PC-9 (cell line): ENCODE data around the gene BCL2L11.

Experiments used
- EZH2 ChIP-seq: fragments of 200-600 bp; sonication (generic); IDR thresholded peaks from 2 replicates; pipeline ENCODE4 v1.8.0; 2017; ENCODE audit warnings: antibody characterized with exemption, low read depth
- TF ChIP-seq, protein P1 (sequence below): fragments of 200-600 bp; sonication (generic); conservative IDR thresholded peaks from 2 replicates; pipeline ENCODE4 v1.6.1; 2017; ENCODE audit warnings: mixed run types, antibody characterized with exemption, mild to moderate bottlenecking, moderate library complexity

DNA sequence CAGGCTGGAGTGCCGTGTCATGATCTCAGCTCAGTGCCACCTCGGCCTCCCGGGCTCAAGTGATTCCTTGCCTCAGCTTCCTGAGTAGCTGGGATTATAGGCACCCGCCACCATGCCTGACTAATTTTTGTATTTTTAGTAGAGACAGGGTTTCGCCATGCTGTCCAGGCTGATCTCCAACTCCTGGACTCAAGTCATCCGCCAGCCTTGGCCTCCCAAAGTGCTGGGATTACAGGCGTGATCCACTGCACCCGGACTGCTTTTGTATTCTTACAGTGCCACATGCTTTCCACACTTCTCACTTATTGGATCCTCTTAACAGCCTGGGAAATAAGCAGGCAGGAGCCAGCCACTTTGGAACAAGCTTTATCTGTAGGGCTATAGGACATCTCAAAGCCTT, 25.3 kb upstream of the BCL2L11 start:
- TF ChIP-seq, protein P1, sequence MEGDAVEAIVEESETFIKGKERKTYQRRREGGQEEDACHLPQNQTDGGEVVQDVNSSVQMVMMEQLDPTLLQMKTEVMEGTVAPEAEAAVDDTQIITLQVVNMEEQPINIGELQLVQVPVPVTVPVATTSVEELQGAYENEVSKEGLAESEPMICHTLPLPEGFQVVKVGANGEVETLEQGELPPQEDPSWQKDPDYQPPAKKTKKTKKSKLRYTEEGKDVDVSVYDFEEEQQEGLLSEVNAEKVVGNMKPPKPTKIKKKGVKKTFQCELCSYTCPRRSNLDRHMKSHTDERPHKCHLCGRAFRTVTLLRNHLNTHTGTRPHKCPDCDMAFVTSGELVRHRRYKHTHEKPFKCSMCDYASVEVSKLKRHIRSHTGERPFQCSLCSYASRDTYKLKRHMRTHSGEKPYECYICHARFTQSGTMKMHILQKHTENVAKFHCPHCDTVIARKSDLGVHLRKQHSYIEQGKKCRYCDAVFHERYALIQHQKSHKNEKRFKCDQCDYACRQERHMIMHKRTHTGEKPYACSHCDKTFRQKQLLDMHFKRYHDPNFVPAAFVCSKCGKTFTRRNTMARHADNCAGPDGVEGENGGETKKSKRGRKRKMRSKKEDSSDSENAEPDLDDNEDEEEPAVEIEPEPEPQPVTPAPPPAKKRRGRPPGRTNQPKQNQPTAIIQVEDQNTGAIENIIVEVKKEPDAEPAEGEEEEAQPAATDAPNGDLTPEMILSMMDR: no peak
- TF ChIP-seq EZH2: no peak
